GM21825 (cell line): Measurements from ENCODE around the gene ERV3-1.
A peak's percentile ranks its signal among the peaks of the same experiment; 100 is the strongest.
"Not testable (repeated sequence)": the region's sequence is repeated elsewhere in the genome, so short reads cannot be mapped to it uniquely, and the experiment has no call there.

Experiments
- ATAC-seq: cut with Tn5 transposase; IDR thresholded peaks from one replicate; pipeline ENCODE4 v1.9.1; 2021; ENCODE audit warnings: mild to moderate bottlenecking, moderate library complexity; ENCODE audit not compliant: unreplicated experiment

ERV3-1 gene

DNA sequence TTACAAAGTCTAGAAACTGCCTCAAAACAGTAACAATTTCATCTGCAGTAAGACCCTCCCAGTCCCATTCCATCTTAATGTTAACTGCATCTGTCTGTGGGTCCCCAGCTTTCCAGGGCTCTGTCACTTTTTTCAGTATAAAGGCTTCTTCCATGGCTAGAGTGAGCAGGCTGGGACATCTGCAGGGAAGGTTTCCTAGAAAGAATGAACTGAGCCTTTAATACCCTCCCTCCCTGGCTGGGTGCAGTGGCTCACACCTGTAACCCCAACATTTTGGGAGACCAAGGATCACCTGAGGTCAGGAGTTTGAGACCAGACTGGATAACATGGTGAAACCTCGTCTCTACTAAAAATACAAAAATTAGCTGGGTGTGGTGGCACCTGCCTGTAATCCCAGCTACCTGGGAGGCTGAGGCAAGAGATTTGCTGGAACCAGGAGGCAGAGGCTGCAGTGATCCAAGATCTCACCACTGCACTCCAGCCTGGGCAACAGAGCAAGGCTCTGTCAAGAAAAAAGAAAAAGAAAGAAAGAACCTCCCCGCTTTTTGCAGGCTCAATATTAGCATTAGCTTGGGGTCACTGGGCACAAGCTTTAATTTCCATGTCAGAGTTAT lies 3.4 kb downstream of the ERV3-1 start:
- ATAC-seq, result no peak

DNA sequence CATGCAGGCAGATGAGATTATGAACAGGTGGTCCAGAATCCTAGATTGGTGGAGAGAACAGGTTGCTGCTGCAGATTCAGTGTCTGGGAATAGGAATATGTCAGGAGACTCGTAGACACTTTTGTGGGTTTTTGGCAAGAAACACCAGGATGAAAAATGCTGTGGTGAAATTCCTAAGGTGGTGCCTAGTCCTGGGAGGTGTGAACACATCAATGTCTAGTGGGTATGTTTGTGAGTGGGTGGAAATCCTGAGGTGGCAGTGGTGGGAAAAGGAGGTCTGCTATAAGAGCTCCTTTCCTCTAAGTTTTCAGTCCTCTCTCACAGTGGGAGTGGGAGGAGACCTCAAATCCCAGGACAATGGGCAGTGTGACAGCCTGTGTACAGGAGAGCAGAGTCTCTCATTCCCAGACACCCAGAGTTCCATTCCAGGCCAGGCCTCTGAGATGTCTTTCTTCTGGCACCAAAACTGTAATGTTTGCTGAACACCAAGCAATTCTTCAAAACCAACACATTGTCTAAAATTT lies 5.1 kb downstream of the ERV3-1 start:
- no peak for ATAC-seq

DNA sequence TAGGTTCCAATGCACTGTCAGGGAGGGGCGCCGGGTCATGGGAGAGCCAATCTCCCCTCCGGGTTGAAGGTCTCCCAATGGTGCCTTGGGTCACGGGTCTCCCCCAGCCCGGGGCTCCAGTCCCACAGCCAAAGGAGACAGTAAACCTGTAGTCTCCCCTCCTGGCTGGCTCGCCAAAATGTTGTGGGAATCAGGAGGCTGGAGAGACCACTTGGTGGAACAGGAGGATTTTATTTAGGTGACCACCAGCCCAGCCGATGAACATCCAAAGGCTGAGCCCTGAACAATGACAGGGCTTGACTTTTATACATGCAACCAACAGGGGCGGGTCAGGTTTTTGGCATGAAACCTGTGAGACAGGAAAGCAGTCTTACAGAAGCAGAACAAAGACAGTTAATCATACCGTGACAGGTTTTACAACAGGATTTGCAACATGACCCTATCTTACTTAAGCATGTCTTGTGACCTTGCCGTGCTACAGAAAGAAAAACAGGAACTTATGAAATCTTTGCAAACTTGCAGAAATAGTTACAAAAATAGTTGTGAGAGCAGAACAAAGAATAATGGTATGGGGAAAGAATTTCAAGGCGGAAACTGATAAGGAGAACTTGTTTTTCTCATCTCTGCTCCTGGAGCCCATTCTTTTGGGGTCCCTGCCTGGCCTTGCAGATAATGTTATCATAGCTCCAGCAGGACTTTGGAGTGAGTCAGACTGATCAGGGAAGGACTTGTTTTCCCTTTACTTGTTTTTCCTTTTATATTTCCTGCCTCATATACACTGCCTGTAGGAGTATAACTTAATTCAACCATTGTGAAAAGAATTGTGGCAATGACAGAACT lies 7.1 kb downstream of the ERV3-1 start:
- peak; percentile 61 for ATAC-seq

DNA sequence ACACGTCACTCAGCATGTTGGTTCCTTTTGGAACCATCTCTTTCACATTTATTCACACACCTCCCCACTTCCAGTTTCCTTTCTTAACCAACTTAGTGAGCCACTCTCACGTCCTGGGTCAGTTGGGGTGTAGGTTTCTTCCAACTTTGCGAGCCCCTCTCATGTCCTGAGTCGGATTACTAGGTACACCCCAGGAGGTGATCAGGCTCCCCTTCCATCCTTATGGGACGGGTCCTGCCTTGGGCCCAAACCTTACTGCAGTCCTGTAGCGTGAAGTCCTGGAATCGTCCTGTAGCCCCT lies 7.7 kb downstream of the ERV3-1 start:
- ATAC-seq, result no peak

DNA sequence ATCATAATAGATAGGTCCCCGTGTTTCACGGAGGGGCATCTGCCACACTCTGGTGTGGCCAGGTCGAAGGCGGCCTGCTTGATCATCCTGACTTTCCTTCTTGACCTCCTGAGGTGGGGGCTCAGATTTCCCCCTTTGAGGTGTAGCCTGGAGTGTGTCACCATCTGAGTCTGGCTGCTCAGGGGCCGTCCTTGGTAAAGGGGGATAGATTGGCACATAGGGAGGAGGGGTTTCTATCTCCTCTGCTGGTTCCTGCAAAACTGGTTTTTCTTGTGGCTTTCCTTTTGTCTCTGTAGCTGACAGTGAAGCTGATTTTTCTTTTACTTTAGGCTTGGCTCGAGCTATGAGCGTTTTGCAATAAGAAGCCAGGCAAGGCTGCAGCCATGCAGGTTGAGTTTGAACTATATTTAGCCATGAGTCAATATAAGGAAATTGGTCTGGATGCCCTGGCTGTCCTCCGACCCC lies 8.5 kb downstream of the ERV3-1 start:
- no peak for ATAC-seq

DNA sequence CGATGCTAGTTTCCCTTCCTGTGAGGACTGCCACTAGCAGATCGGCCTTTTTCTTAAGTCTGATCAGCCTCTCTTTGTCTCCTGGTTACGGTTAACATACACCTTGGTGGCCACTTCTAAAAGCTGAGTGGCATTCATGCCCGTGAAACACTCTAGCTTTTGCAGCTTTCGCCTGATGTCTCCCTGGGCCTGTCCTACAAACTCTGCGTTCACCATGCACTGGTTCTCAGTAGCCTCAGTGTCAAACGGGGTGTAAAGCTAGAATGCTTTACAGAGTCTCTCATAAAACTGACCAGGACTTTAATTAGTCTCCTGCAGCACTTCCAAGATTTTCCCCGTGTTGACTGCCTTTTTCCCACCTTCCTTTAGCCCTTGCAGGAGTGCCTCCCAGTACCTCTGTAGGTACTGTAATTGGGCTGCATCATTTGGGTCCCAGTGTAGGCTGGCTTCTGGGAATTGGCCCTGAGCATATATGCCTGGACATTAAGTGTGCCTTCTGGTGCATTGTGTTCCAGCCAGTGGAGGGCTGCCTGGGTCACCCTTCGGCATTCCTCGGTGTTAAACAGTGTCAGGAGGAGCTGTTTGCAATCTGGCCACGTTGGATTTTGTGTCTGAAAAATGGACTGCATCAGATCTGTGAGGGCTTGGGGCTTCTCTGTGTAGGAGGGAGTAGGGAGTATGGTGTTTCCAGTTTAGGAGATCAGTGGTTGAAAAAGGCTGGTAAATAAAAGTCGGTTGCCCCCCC lies 9.2 kb downstream of the ERV3-1 start:
- no peak for ATAC-seq

DNA sequence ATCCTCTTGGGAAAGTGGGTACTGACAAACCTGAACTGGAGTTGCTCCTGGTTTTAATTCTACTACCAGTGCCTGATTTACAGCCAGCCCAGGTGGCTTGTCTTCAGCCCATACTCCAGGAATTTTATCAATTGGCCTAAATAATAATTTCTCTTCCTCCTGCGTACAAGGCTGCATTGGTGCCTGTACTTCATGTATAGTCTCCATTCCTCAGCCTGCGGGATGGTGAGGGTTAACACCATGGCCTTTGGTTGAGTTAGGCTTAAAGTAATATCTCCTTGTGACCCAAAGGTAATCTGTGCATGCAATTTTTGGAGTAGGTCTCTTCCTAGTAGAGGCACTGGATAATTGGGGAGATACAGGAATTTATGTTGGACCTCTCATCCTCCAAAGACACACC lies 10.2 kb downstream of the ERV3-1 start:
- ATAC-seq, result no peak

DNA sequence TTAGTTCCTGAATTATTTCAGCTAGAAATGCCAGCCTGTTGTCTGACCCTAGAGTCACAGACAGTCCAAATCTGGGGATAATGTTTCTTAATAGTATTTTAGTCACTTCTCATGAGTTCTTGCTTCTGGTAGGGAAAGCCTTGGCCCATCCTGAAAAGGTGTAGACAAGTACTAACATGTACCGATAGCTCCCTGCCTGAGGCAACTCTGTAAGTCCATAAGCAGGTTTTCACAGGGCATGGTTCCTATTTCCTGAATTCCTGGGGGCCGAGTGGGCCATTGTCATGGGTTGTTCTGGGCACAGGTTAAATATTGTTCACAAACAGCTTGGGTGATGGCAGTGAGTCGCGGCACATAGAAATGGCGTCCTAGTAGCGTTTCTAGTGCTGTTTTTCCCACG lies 12.6 kb downstream of the ERV3-1 start:
- no peak for ATAC-seq

DNA sequence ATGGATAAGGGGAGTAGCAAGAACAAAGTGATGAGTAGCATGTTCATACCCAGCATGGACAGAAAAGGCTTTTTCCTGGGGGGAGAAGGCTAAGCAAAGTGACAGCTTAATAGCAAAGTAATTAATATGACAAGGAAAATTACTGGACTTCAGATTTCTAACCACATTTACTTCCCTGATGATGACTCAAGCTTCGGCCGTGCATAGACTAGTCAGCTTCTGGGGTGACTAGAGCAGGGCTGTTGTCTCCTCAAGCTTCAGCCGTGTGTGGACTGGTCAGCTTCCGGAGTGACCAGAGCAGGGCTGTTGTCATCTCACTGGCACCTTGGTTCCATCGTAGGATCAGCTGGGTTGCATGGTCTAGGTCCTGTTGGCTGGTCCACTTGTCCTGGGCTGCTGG lies 13.5 kb downstream of the ERV3-1 start:
- no peak for ATAC-seq

DNA sequence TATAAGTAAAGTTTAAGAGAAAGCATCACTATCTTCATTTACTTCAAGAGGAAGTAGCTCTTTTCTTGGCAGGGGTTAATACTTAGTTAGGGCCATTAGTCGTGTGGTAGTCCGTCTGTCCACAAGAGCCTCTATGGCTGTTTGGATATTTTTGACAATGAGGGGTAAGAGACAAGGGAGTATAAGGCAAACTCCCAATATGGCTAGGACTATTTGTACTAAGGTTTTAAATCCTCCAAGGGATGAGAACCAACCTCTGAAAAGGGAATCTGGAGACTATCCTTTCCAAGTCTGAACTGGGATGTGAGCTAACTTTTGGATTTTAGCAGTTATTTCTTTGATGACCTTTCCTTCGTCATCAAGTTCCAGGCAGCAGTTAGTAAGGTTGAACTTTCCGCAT lies 15.6 kb downstream of the ERV3-1 start, which contains the start of gene ZNF117:
ZNF117 (minus strand) TSS at position 101 of the 400 bp plus-strand sequence.
- no peak for ATAC-seq

DNA sequence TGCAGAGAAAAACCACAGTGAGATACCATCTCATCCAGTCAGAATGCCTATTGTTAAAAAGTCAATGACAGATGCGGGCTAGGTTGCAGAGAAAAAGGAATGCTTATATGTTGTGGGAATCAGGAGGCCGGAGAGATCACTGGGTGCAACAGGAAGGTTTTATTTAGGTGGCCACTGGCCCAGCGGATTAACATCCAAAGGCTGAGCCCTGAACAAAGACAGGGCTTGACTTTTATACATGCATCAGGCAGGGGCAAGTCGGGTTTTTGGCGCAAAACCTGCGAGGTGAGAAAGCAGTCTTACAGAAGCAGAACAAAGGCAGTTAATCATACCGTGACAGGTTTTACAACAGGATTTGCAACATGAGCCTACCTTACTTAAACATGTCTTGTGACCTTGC lies 16.3 kb downstream of the ERV3-1 start:
- ATAC-seq, result no peak

DNA sequence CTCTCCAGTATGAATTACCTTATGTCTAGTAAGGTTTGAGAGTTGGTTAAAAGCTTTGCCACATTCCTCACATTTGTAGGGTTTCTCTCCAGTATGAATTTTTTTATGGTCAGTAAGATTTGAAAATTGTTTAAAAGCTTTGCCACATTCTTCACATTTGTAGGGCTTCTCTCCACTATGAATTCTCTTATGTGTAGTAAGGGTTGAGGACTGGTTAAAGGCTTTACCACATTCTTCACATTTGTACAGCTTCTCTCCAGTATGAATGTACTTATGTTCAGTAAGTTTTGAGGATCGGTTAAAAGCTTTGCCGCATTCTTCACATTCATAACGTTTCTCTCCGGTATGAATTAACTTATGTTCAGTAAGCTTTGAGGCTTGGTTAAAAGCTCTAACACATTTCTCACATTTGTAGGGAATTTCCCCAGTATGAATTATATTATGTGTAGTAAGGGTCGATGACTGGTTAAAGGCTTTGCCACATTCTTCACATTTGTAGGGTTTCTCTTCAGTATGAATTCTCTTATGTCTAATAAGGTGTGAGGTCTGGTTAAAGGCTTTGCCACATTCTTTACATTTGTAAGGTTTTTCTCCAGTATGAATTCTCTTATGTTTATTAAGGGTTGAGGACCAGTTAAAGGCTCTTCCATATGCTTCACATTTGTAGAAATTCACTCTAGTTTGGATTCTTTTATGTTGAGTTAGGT lies 27.8 kb downstream of the ERV3-1 start:
- ATAC-seq, result no peak

DNA sequence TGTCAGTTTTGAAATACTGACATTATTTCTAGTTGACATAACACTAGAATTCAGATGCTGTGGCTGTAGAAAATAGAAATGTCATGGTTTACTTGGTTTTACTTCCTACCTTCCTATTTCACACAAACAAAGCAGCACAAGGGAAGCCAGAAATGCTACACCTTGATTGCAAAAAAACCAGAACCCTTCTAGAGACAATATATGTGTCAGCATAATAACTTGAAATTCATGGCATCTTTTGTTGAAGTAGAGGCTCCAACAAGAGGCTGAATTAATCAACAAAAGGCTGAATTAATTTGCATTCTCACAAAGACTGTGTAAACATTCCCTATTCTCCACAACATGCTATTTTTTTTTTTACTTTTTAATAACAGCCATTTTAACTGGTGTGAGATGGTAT lies 40.9 kb downstream of the ERV3-1 start:
- no peak for ATAC-seq

DNA sequence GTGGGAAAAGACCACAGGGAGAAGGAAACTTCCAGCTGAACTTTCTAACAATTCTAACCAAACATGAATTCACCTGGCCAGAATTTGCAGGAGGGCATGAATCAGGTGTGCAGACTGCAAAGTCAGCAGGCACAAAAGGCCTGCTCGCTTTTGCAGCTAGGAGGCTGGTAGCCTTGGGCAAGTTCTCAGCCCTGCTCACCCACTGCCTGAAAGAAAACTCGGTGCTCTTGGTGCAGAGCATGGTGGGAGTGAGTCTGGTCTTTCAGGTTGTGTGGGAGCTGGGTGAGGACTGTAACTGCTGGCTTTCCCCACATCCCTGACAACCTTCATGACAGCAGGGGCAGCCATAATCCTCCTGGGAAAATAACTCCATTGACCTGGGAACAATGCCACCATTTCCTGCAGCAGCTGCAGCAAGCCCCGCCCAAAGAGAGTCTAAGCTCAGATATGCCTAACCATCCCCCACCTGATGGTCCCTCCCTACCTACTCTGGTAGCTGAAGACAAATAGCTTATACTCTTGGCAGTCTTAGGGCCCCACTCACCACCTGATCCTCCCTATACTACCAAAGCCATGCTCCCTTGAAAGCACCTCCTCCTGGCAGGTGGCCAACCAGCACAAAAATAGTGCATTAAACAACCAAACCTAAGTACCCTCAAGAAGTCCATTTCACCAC lies 47.3 kb downstream of the ERV3-1 start:
- no peak for ATAC-seq

DNA sequence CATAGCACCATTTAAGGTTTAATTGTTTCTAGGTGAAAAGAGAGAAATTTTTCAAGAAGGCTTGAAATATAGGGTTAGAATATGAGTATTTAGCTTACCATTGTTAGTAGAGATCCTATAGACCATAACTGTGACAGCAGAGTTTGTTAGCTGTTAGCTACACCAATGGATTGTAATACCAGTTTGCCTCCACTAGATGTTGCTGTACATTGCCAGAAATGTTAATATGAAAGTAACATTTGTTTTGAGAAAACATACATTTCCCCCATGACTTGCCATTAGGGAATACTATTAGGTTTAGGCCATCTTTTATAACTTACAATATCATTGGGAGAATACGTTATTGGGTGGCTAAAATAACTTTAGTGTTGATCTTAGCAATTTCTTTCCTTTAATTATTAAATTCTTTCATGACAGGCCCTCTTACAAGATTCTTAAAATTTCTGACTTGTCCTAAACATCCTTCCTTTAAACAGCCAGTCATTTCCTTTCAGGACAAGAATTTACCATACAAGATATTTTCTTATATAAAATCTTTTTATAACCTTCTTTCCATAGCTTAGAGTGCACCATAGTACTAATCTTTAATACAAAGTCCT lies 55.1 kb downstream of the ERV3-1 start:
- no peak for ATAC-seq

DNA sequence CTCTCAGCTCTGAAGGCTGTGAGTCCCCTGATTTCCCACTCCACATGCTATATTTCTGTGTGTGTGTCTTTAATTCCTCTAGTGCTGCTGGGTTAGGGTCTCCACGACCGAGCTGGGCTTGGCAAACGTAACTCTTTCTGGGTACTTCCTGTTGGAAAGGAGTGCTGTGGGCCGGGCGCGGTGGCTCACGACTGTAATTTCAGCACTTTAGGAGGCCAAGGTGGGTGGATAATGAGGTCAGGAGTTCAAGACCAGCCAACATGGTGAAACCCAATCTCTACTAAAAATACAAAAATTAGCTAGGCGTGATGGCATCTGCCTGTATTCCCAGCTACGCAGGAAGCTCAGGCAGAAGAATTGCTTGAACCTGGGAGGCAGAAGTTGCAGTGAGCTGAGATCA lies 55.8 kb downstream of the ERV3-1 start:
- not testable (repeated sequence) for ATAC-seq

DNA sequence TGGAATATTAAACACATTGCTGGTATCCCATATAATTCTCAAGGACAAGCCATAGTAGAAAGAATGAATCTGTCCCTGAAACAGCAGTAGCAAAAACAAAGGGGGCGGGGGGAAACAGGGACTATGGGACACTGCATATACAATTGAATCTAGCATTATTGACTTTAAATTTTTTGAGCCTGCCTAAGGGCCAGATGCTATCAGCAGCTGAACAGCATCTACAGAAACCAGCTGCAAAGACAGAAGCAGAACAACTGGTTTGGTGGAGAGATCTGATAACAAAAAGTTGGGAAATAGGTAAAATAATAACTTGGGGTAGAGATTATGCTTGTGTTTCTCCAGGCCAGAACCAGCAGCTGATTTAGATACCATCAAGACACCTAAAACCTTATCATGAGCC lies 57.7 kb downstream of the ERV3-1 start:
- not testable (repeated sequence) for ATAC-seq

DNA sequence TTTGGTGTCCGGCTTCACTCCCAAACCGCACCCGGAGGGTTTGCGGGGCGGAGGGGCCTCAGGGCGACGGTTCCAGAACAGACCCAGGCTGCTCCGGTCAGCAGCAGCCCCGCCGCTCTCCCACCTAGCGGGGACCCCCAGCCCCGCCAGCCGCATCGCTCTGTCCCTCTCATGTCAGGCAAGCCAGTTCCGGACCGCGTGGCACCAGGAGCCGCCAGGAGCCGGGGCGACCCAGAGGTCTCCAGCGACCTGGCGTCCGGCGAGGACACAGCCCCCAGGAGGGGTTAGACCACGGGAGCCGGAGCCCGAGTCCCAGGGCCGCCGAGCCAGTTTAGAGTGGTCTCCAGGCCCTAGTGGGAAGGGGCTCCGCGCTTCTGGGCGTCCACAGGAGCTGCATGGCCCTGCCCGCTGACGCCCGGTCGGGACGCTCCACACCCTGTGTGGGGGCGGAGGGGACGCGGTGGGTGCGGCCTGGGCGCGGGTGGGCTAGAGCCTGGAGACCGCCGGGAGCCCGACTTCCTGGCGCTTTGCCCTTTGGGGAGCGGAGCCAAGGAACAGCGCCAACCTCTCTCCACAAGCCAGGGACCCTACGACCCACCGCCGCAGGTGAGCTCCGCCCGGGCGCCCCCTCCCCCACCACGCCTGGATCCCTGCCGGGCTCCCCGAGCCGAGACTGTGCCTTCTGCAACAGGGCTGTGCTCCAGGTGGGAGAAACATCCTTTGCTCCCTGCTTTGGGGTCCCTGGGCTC lies 59.1 kb downstream of the ERV3-1 start:
- ATAC-seq, result no peak

DNA sequence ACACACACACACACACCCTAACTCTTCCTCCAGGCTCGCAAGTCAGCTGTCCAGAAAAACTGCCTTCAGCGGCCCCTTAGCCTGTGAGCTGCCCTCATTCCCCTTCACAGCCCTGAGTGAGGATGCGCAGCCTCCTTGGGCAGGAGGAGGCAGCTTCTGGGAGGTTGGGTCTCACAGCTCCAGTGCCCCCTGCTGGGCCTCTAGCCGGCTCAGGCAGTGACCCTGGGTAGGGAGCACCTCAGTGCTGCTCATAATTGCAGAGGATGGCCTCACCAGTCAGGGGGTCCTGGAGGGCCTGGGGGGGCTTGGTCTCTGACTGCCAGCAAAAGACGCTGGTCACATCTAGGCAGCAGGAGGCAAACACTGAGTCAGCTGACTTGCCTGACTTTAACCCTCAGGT lies 59.7 kb downstream of the ERV3-1 start:
- ATAC-seq, result no peak
